Vagina (tissue), 2 donors: ENCODE results near the gene PLEK2. TPM values are rescaled to one million over a fixed set of nuclear protein-coding genes. Genes with fewer than 3 reads are reported as not detected.

Experiments used
- DNase-seq, 2 donors: peaks; one replicate each; pipeline ENCODE4 v3.0.0-alpha.2; 2017; ENCODE audit errors: extremely low spot score in 2 of 2
- H3K27ac ChIP-seq: fragments of 200-600 bp; sonication (generic); one replicate; pipeline ENCODE4 v1.5.1; 2019
- H3K27me3 ChIP-seq: fragments of 200-600 bp; sonication (generic); one replicate; pipeline ENCODE4 v1.5.1; 2019
- H3K36me3 ChIP-seq, 2 donors: fragments of 200-600 bp; sonication (generic); one replicate each; pipeline ENCODE4 v1.5.1; 2017 to 2019
- H3K4me1 ChIP-seq: fragments of 200-600 bp; sonication (generic); one replicate; pipeline ENCODE4 v1.5.1; 2019
- H3K4me3 ChIP-seq, 2 donors: fragments of 200-600 bp; sonication (generic); 1 replicate in 1 of 2; 2 replicates in 1 of 2; pipeline ENCODE4 v1.5.1; 2016 to 2019
- H3K9me3 ChIP-seq: fragments of 200-600 bp; sonication (generic); one replicate; pipeline ENCODE4 v1.5.1; 2019
- CTCF ChIP-seq, 3 experiments: fragments of 450-650 bp in 2 of 3; fragments of 200-600 bp in 1 of 3; sonication (generic) in 1 of 3; IDR thresholded peaks; one replicate each; pipeline ENCODE4 v1.5.1; 2017 to 2019; ENCODE audit warnings: antibody characterized with exemption in 3 of 3, mild to moderate bottlenecking in 2 of 3, moderate library complexity in 2 of 3
- POLR2A ChIP-seq, 2 donors: fragments of 450-650 bp; IDR thresholded peaks; one replicate each; pipeline ENCODE4 v1.6.1; 2017; ENCODE audit warnings: antibody characterized with exemption in 2 of 2, mild to moderate bottlenecking in 2 of 2, moderate library complexity in 2 of 2
- POLR2AphosphoS5 ChIP-seq, 2 donors: sonication (generic); formaldehyde crosslinking; IDR thresholded peaks; one replicate each; pipeline ENCODE4 v1.9.0; 2017; ENCODE audit warnings: antibody characterized with exemption in 2 of 2, mild to moderate bottlenecking in 2 of 2, low read depth in 1 of 2; ENCODE audit not compliant: insufficient read depth in 1 of 2
- intact Hi-C: fragments of 100-400 bp; cut with DNase I; formaldehyde crosslinking; loops from one replicate; pipeline ENCODE4 v1.15.1; 2023
- total RNA-seq: library from RNA; depleted of rRNA; stranded (reverse); fragments of >200 nt; gene quantifications from one replicate; pipeline ENCODE4 v1.2.3, GENCODE V29; 2016

The PLEK2 gene
- total RNA-seq, 1 donor from 2014 or later: 4.4 TPM

- DNase-seq: no peak
- H3K36me3 ChIP-seq: no peaks in the 10 kb centered on the region
- H3K27ac ChIP-seq: no peak overlapping the region
- H3K27me3 ChIP-seq: no peaks in the 10 kb centered on the region
- H3K9me3 ChIP-seq: no peaks in the 10 kb centered on the region
- no peak overlapping the region for H3K4me3 ChIP-seq
- no peaks in the 10 kb centered on the region for H3K4me1 ChIP-seq
- intact Hi-C loops: loop anchor here (10.0 kb wide), 1 partner anchor 149 kb away; no protein-coding TSS in a partner anchor
- TF ChIP-seq POLR2AphosphoS5 (IDR thresholded peaks at IDR 0.05; ENCODE audit: insufficient read depth in 1 of 2, low read depth in 1 of 2): no peak
- TF ChIP-seq CTCF (IDR thresholded peaks at IDR 0.05): no peak
- TF ChIP-seq POLR2A (IDR thresholded peaks at IDR 0.05): no peak
Measured at GRCh38 chr14:67425608-67426007, 13.6 kb upstream of the PLEK2 start.

DNA sequence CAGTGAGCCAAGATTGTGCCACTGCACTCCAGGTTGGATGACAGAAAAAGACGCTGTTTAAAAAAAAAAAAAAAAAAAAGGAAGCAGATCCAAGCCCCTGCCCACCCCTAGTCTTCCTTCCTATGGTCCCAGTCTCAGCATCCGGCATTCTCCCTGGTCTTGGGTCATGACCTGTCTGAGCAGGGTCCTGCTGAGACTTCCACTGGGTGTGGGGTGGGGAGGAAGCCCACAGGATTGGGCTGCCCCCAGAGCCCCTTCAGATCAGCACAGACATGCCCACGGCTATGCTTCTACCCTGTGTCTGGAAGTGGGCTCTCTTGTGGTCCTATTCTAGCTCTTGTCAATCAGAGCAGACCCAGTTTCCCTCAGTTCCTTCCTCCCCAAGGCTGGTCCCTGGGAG is 12.6 kb upstream of the PLEK2 start:
- TF ChIP-seq CTCF (IDR thresholded peaks at IDR 0.05) (no peak), POLR2A (IDR thresholded peaks at IDR 0.05) (no peak), POLR2AphosphoS5 (IDR thresholded peaks at IDR 0.05; ENCODE audit: insufficient read depth in 1 of 2, low read depth in 1 of 2) (no peak)
- no peaks in the 10 kb centered on the region for H3K9me3 ChIP-seq
- no peak overlapping the region for H3K27ac ChIP-seq
- no peak for DNase-seq
- no peaks in the 10 kb centered on the region for H3K36me3 ChIP-seq
- H3K27me3 ChIP-seq: no peaks in the 10 kb centered on the region
- no peaks in the 10 kb centered on the region for H3K4me1 ChIP-seq
- H3K4me3 ChIP-seq: no peak overlapping the region
- intact Hi-C loops: loop anchor here (10.0 kb wide), 1 partner anchor 150 kb away; no protein-coding TSS in a partner anchor

GRCh38 chr14:67423424-67423823 is 11.5 kb upstream of the PLEK2 start:
- intact Hi-C loops: loop anchor here (10.0 kb wide), 1 partner anchor 151 kb away; no protein-coding TSS in a partner anchor
- Histone ChIP-seq H3K4me1 (no peaks in the 10 kb centered on the region), H3K27me3 (no peaks in the 10 kb centered on the region), H3K36me3 (no peaks in the 10 kb centered on the region), H3K9me3 (no peaks in the 10 kb centered on the region), H3K4me3 (no peak overlapping the region), H3K27ac (no peak overlapping the region)
- TF ChIP-seq POLR2AphosphoS5 (IDR thresholded peaks at IDR 0.05; ENCODE audit: insufficient read depth in 1 of 2, low read depth in 1 of 2): no peak
- TF ChIP-seq CTCF (IDR thresholded peaks at IDR 0.05): no peak
- TF ChIP-seq POLR2A (IDR thresholded peaks at IDR 0.05): no peak
- DNase-seq: no peak

DNA sequence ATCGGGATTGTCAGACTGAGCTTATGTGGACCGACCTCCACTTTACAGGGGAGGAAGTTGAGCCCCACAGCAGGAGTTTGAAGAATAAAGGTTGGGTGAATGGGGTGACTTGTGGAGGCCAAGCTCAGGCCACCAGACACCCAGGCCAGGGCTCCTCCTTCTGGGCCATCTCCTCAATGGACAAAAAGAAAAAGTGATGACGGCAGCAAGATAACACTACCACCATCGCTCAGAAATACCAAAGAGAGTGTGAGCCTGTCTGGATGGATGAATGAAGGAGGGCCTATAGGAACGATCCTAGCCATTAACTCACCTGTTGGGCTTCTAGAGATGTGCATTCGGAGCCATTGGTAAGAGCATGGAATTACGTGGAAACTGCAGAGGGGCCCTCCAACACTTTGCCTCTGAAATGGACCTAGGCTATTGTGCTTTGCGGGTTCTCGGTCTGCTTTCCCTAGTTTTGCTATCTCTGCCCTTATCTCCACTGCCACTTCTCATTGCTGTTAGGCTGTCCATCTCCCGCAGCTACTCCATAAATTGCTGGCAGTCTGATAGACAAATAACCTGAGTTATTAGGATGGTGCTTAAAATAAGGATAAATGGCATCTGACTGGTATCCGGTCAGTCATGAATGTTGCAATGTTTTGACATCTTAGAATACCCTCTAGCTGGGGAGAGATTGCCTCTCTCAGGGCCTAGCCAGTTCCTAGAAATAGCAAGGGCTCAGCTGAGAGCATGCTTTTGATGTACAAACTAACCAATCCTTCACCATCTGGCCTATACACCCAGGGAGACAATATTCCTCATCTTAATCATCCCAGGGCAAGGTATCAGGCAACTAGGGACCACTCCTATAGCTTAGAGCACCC is 9.6 kb upstream of the PLEK2 start:
- Histone ChIP-seq H3K36me3 (no peaks in the 10 kb centered on the region), H3K4me3 (no peak overlapping the region), H3K4me1 (no peaks in the 10 kb centered on the region), H3K27me3 (no peaks in the 10 kb centered on the region), H3K27ac (no peak overlapping the region), H3K9me3 (no peaks in the 10 kb centered on the region)
- intact Hi-C loops: loop anchor here (10.0 kb wide), 1 partner anchor 153 kb away; no protein-coding TSS in a partner anchor
- TF ChIP-seq POLR2AphosphoS5 (IDR thresholded peaks at IDR 0.05; ENCODE audit: insufficient read depth in 1 of 2, low read depth in 1 of 2) (no peak), POLR2A (IDR thresholded peaks at IDR 0.05) (no peak)
- DNase-seq: no peak

DNA sequence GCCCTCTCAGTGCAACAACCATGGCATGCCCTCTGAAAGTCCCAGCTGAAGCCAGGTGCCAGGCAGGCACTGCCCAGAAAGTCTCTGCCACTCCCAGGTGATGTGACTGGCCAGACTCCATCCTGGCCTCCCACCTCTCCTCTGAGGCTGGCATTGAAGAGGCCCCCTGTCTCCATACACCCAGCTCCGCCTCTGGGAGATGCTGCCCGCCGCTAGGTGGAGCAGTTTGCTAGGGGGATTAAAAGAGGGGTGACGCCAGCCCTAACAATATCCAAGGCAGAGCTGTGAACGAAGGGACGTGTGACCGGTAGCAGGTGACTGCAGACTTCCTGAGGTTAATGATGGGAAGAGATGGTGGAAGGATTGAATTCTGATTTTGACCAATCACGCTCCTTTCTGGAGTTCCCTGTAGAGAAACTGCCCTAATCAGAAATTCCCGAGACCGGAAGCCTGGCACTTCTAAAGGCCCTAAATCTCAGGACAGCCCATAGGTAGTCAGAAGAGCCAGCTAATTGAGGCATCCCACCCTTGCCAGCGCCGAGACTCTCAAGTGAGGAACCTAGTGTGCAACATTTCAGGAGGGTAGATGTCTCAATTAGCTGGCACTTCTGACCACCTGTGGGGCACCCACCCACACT is 8.3 kb upstream of the PLEK2 start:
- intact Hi-C loops: loop anchor here (10.0 kb wide), 1 partner anchor 155 kb away; no protein-coding TSS in a partner anchor
- no peak for TF ChIP-seq POLR2A (IDR thresholded peaks at IDR 0.05)
- TF ChIP-seq POLR2AphosphoS5 (IDR thresholded peaks at IDR 0.05; ENCODE audit: insufficient read depth in 1 of 2, low read depth in 1 of 2): no peak
- no peak for TF ChIP-seq CTCF (IDR thresholded peaks at IDR 0.05)
- Histone ChIP-seq H3K4me3 (no peak overlapping the region), H3K4me1 (no peaks in the 10 kb centered on the region), H3K9me3 (no peaks in the 10 kb centered on the region), H3K27me3 (no peaks in the 10 kb centered on the region), H3K27ac (no peak overlapping the region), H3K36me3 (no peaks in the 10 kb centered on the region)
- no peak for DNase-seq
